ENCODE measurements around the gene NUDT1.

Gene NUDT1

GRCh38 chr7:2247141-2247995 is 5.3 kb downstream of the NUDT1 start:
- no peak for DNase-seq (ENCODE audit: insufficient read length, low spot score)
- peak; percentile 42 for FAIRE-seq

DNA sequence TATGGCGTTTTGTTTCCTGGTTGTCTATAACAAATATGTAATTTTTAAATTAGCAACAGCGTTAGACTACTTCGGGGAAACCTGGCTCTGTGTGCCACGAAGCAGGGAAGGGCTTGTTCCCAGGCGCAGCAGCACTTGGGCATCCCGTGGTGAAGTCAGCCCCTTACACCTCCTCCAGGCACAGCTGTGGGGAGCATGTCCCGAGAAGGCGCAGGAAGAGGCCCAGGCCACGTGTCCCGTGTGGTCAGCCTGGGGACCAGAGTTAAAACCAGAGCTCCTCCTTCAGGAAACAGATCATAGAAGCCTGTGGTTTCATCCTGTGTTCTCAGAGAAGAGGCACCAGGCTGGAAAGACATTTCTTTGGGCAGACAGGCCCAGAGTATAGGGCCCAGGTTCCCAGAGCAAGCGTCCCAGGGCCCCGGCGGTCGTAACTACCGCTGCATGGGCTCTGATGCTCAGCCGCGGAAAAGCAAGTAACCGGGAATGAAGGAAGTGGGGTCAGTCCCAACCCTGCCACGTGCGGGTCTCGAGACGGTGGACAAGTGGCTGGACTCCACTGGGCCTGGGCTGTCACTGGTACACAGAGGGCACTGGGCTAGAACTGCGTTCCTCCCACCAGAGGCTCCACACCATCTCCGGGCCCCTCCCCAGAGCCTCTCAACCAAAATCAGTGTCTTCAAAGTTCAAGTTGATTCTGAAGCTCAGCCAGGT is 7.1 kb downstream of the NUDT1 start:
- FAIRE-seq = peak; percentile 79
- peak; percentile 92 for DNase-seq (ENCODE audit: insufficient read length, low spot score)

GRCh38 chr7:2249744-2250323 is 7.8 kb downstream of the NUDT1 start:
- DNase-seq (ENCODE audit: insufficient read length, low spot score) (no peak), FAIRE-seq (peak; percentile 69)

- DNase-seq (ENCODE audit: insufficient read length, low spot score) (no peak), FAIRE-seq (no peak)
These were observed 9.4 kb downstream of the NUDT1 start for GRCh38 chr7:2251381-2251780.

- DNase-seq (ENCODE audit: insufficient read length, low spot score) (no peak), FAIRE-seq (peak; percentile 65)
These were observed 10.1 kb downstream of the NUDT1 start for GRCh38 chr7:2251841-2252771.

GRCh38 chr7:2253021-2253420 is 11.0 kb downstream of the NUDT1 start:
- DNase-seq (ENCODE audit: insufficient read length, low spot score) (no peak), FAIRE-seq (no peak)

DNA sequence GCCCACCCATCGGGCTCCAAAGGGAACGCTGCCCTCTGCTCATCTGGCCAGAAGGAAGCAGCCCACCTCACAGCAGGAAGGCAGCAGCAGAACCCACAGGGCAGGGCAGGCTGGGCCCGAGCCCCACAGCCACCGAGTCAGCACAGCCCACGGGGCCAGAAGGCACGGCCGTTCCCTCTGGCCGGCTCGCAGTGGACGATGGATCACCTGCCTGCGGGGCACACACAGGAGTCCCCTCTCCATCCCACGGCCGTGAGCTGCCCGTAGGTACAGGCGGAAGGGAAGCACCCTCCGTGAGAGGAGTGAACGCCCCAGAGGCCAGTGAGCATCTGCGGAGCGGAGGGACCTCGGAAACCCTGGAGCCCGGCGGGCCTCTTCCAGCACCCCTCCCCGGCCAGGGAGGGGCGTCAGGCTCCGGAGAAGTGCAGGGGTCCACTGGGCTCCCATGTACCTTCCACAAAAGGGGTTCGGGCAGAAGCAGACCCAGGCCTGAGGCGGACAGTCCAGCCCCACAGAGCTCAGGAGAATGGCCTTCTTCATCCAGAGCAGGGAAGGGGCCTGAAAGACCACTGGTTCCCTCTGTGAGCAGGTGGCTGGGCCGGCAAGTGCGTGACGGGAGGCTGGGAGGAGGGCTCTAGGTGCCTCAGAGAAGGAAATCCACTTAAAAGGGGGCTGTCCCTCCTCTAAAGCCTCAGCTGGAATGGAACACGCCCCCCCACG is 11.7 kb downstream of the NUDT1 start:
- DNase-seq (ENCODE audit: insufficient read length, low spot score) (no peak), FAIRE-seq (no peak)

DNA sequence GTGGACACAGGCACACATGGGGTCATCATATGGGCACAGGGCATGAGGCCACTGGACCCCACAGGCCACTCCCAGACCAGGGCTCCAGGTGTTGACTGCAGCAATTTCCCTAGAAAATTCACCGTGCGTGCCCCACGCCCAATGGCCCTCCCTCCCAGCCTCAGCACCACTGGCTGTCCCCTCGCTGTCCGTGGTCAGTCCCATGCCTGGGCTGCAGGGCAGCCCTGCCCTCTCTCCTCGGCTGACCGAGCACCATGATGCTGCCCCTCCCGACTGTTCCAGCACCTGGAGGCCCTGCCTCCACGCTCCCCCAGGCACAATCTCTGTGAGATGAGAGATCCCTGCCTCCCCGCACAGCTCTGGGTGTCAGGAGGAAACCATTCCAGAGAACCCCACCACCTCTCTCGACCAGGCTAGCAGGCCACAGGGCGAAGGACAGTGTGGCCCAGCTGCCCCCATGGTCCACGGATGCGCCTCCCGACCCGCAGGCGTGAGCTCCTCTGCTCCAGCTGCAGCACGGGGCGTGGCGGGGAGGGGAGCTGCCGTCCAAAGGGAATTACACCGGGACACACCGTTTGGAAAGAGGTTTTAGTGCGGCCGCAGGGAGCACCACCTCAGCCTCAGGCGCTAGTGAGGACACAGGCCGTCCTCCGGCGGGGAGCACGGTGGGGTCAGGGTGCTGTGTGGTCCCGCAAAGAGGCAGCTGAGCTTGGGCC is 12.6 kb downstream of the NUDT1 start:
- no peak for DNase-seq (ENCODE audit: insufficient read length, low spot score)
- no peak for FAIRE-seq

DNA sequence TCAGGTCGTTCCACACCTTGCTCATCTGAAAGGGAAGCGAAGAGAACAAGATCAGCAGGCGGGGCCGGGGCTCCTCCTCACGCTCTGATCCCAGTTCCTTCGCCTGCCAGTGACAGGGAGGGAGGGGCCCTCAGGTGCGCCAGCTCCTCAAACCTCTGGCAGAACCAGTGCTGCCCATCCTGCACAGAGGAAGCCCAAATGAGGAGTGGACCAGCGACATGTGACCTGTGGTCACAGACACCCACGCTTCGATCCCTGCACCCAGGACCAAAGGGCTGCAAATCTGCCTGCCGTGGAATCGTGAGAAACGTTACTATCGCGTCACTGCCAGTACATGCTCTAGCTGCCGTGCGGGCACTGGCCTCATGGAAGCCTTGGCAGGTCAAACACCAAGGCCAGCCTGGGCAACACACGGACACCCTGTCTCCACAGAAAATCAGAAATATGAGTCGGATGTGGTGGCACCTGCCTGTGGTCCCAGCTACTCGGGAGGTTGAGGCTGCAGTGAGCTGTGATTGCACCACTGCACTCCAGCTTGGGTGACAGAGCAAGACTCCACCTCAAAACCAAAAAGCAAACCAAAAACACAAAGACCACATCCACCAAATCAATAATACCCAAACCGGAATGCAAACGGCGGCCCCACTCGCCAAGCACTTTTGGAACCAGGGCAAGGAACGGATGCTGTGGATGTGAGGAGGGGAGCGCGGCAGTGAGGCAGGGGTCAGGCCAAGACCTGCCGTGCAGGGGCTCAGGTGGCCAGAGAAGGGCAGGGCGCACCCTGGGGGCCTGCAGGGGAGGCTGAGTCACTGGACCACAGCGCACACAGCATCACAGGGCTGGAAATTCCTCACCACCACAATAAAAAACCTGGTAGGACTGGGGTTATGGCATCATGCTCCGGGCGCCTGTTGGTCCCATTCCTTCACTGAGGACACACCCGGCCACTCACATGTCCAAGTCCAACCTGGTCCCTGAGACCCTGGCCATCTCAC is 13.4 kb downstream of the NUDT1 start:
- no peak for FAIRE-seq
- DNase-seq (ENCODE audit: insufficient read length, low spot score) = no peak

GRCh38 chr7:2256306-2257045 is 14.4 kb downstream of the NUDT1 start:
- DNase-seq (ENCODE audit: insufficient read length, low spot score) = no peak
- FAIRE-seq = peak; percentile 44

GRCh38 chr7:2257046-2257551 is 15.1 kb downstream of the NUDT1 start:
- FAIRE-seq = no peak

DNA sequence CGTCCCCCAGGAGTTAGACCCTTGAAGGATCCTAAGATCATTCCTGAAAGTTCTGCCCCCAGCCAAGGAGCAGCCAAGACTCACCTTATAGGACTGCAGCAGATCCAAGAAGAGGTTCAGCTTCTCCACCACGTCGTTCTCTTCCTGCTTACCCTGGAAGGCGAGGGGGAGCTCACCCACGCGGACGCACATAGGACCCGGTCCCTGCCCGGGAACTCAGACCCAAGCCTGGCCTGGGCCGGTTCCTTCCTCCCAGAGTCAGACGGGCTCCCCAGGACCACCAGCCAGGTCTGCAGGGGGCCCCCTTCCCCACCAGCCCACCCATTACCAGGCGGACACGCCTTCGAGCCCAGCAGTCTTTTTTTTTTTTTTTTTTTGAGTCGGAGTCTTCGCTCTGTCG is 15.6 kb downstream of the NUDT1 start:
- FAIRE-seq = no peak

More at GRCh38 chr7:2257046-2257551, 15.1 kb downstream of the NUDT1 start:
- no peak for DNase-seq (ENCODE audit: insufficient read length, low spot score)

GRCh38 chr7:2258661-2259365 is 16.8 kb downstream of the NUDT1 start:
- DNase-seq (ENCODE audit: insufficient read length, low spot score) = no peak
- no peak for FAIRE-seq

More for the DNA sequence above, 15.6 kb downstream of the NUDT1 start:
- DNase-seq (ENCODE audit: insufficient read length, low spot score) = no peak

- DNase-seq (ENCODE audit: insufficient read length, low spot score) (no peak), FAIRE-seq (no peak)
These were observed 17.5 kb downstream of the NUDT1 start for GRCh38 chr7:2259480-2259879.

- FAIRE-seq (no peak), DNase-seq (ENCODE audit: insufficient read length, low spot score) (peak; percentile 80)
These were observed 18.8 kb downstream of the NUDT1 start for GRCh38 chr7:2260820-2261219.

DNA sequence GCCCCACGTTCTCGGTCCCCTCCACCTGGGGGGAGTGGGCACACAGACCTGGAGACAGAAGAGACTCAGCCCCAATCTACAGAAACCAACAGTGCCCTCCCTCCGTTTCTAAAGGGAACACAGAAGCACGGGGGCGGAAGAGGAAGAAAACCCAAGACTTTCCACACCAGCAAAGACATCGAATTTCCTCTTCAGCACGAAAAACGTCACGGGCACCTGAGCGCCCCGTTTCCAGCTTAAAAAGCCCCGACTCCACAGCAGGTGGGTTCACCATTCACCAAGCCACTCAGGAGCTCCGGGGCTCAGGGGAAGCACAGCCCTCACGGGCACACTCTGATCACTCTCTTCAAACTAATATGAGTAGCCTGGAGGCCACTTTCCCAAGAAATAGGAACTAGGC is 19.6 kb downstream of the NUDT1 start:
- FAIRE-seq = peak; percentile 23
- no peak for DNase-seq (ENCODE audit: insufficient read length, low spot score)

GRCh38 chr7:2263176-2263575 is 21.1 kb downstream of the NUDT1 start:
- DNase-seq (ENCODE audit: insufficient read length, low spot score) (no peak), FAIRE-seq (no peak)
